GM06990 (cell line): ENCODE measurements around the gene SETD3.

Experiments
- DNase-seq: peaks from one replicate; pipeline ENCODE4 v3.0.0-alpha.2; 2011; ENCODE audit not compliant: insufficient read length; ENCODE audit errors: extremely low read depth
- H3K27me3 ChIP-seq: replicated peaks from 2 replicates; pipeline ENCODE4 v1.6.0; 2011; ENCODE audit warnings: low read length; ENCODE audit not compliant: control insufficient read depth, insufficient read depth
- H3K36me3 ChIP-seq: 2 replicates; pipeline ENCODE4 v1.5.1; 2011; ENCODE audit warnings: low read length; ENCODE audit not compliant: control insufficient read depth, insufficient read depth
- H3K4me3 ChIP-seq: replicated peaks from 2 replicates; pipeline ENCODE4 v1.5.1; 2011; ENCODE audit warnings: low read depth, mild to moderate bottlenecking, control low read depth, low read length
- CTCF ChIP-seq: IDR thresholded peaks from 2 replicates; pipeline ENCODE4 v1.5.1; 2011; ENCODE audit warnings: low read length, control low read depth, mild to moderate bottlenecking, inconsistent platforms; ENCODE audit not compliant: insufficient read depth, poor library complexity, severe bottlenecking

SETD3 gene

GRCh38 chr14:99393059-99393655, 87.5 kb downstream of the SETD3 start:
- H3K36me3 ChIP-seq = peaks cover 2% of the 10 kb centered on the region; the same call in 1 of the 2 replicates
- no peak overlapping the region for H3K4me3 ChIP-seq
- H3K27me3 ChIP-seq = no peaks in the 10 kb centered on the region
- peak; percentile 91 for TF ChIP-seq CTCF
- no peak for DNase-seq

GRCh38 chr14:99391671-99392070, 89.0 kb downstream of the SETD3 start:
- Histone ChIP-seq H3K36me3 (no peaks in the 10 kb centered on the region; the same call in 1 of the 2 replicates), H3K27me3 (no peaks in the 10 kb centered on the region), H3K4me3 (no peak overlapping the region)
- no peak for DNase-seq
- no peak for TF ChIP-seq CTCF

GRCh38 chr14:99389174-99389826, 91.4 kb downstream of the SETD3 start:
- no peaks in the 10 kb centered on the region; the same call in 1 of the 2 replicates for H3K27me3 ChIP-seq
- no peaks in the 10 kb centered on the region; the same call in 1 of the 2 replicates for H3K36me3 ChIP-seq
- H3K4me3 ChIP-seq = no peak overlapping the region
- DNase-seq = peak; percentile 55
- peak; percentile 98 for TF ChIP-seq CTCF

- DNase-seq = no peak
- no peaks in the 10 kb centered on the region; the same call in 1 of the 2 replicates for H3K27me3 ChIP-seq
- H3K36me3 ChIP-seq = no peaks in the 10 kb centered on the region; the same call in 1 of the 2 replicates
- no peak overlapping the region for H3K4me3 ChIP-seq
- TF ChIP-seq CTCF = no peak
Measured at GRCh38 chr14:99388286-99388685, 92.4 kb downstream of the SETD3 start.

- Histone ChIP-seq H3K36me3 (no peaks in the 10 kb centered on the region; the same call in 1 of the 2 replicates), H3K27me3 (no peaks in the 10 kb centered on the region; the same call in 1 of the 2 replicates), H3K4me3 (no peak overlapping the region)
- no peak for TF ChIP-seq CTCF
- no peak for DNase-seq
Measured at GRCh38 chr14:99387880-99388279, 92.8 kb downstream of the SETD3 start.
